Stomach (tissue), 9 donors: ENCODE data around the gene SNAP23. TPM values are rescaled to one million over a fixed set of nuclear protein-coding genes. Genes with fewer than 3 reads are reported as not detected.

ENCODE experiments used
- DNase-seq, 2 donors: peaks; one replicate each; pipeline versions ENCODE4 v3.0.0 to v3.0.0-alpha.2; 2013 to 2019
- H3K27ac ChIP-seq, 5 donors: fragments of 200-600 bp in 4 of 5; sonication (generic) in 4 of 5; one replicate each; pipeline ENCODE4 v1.5.1; 2013 to 2019; ENCODE audit warnings: mild to moderate bottlenecking in 1 of 5, moderate library complexity in 1 of 5
- H3K27me3 ChIP-seq, 3 donors: fragments of 200-600 bp; sonication (generic); one replicate each; pipeline ENCODE4 v1.5.1; 2017 to 2019; ENCODE audit warnings: mixed run types in 1 of 3
- H3K36me3 ChIP-seq, 4 donors: fragments of 200-600 bp; sonication (generic); 1 replicate in 3 of 4; 2 replicates in 1 of 4; pipeline ENCODE4 v1.5.1; 2016 to 2019
- H3K4me1 ChIP-seq, 4 donors: fragments of 200-600 bp; sonication (generic); one replicate each; pipeline ENCODE4 v1.5.1; 2016 to 2019
- H3K4me3 ChIP-seq, 4 donors: fragments of 200-600 bp; sonication (generic) in 3 of 4; one replicate each; pipeline ENCODE4 v1.5.1; 2016 to 2019; ENCODE audit warnings: mild to moderate bottlenecking in 1 of 4
- H3K9me3 ChIP-seq, 4 donors: fragments of 200-600 bp; sonication (generic); one replicate each; pipeline ENCODE4 v1.5.1; 2016 to 2019
- EP300 ChIP-seq: sonication (generic); formaldehyde crosslinking; IDR thresholded peaks from one replicate; pipeline ENCODE4 v1.6.1; 2017; ENCODE audit warnings: antibody characterized with exemption
- POLR2A ChIP-seq, 4 donors: fragments of 450-650 bp; IDR thresholded peaks; one replicate each; pipeline ENCODE4 v1.6.1; 2016; ENCODE audit warnings: antibody characterized with exemption in 4 of 4, control low read depth in 2 of 4, mild to moderate bottlenecking in 1 of 4, moderate library complexity in 1 of 4
- POLR2AphosphoS5 ChIP-seq, 3 donors: sonication (generic); formaldehyde crosslinking; IDR thresholded peaks; one replicate each; pipeline ENCODE4 v1.6.1; 2016; ENCODE audit warnings: antibody characterized with exemption in 3 of 3
- WGBS, 5 donors: extraction: QIAGEN DNeasy Blood & Tissue Kit in 3 of 5; methylation state at CpG; one replicate each; pipeline versions ENCODE4 v1.1.5 to v1.1.7; 2013 to 2018; 5-methylcytosine and 5-hydroxymethylcytosine counted together
- intact Hi-C: fragments of 100-400 bp; cut with DNase I; formaldehyde crosslinking; loops from one replicate; pipeline ENCODE4 v1.15.1; 2023; ENCODE audit warnings: low total_unique reads
- polyA plus RNA-seq, 3 donors: library from polyadenylated mRNA; stranded (reverse); fragments of 200-250 nt; gene quantifications; one replicate each; pipeline ENCODE4 v1.2.3, GENCODE V29; 2013
- total RNA-seq, 5 donors: library from RNA; depleted of rRNA; stranded (reverse); fragments of >200 nt; gene quantifications; one replicate each; pipeline versions ENCODE4 v1.1.0 to v1.2.3, GENCODE V29; 2014 to 2016
- TF ChIP-seq, protein P1 (sequence below), 7 experiments: fragments of 450-650 bp in 4 of 7; fragments of 200-600 bp in 3 of 7; sonication (generic) in 3 of 7; IDR thresholded peaks; one replicate each; pipeline ENCODE4 v1.5.1; 2016 to 2019; ENCODE audit warnings: antibody characterized with exemption in 7 of 7, control low read depth in 2 of 7, mild to moderate bottlenecking in 1 of 7
- donor health status: healthy with polysubstance abuse.
- donor health status: Bipolar disorder and iron deficiency.
- donor health status: healthy.

The SNAP23 gene
- total and polyA plus RNA-seq, 8 donors: 10.1 to 83.9 (median 50.6) TPM

DNA sequence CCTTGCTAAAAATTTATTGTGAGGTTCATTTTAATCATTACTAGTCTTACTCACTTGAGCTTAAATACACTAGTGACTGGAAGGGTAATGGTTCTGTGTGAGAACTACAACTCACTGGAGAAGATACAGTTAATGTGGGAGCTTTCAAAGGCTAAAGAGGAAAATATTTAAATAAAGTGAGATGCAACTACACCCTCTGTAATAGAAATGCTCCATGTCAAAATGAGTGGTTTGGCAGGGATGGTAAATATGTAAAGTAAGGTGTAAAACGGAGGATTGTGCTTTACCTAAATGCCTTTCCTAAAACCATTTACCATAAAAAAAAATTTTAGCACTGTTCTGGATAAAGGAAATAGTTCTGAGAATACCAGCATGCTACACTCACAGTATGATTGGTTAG, 37.8 kb downstream of the SNAP23 start:
- Histone ChIP-seq H3K4me3 (no peak overlapping the region), H3K4me1 (peaks cover 0 to 6% (median 0%) of the 10 kb centered on the region in 4 donors), H3K27ac (no peak overlapping the region), H3K36me3 (peaks cover 22 to 93% (median 84%) of the 10 kb centered on the region in 4 donors), H3K9me3 (no peaks in the 10 kb centered on the region), H3K27me3 (no peaks in the 10 kb centered on the region)
- intact Hi-C loops: no loop called here
- no peak for DNase-seq
- TF ChIP-seq POLR2AphosphoS5 (IDR thresholded peaks at IDR 0.05) (no peak), POLR2A (IDR thresholded peaks at IDR 0.05) (no peak)
- TF ChIP-seq, protein P1, sequence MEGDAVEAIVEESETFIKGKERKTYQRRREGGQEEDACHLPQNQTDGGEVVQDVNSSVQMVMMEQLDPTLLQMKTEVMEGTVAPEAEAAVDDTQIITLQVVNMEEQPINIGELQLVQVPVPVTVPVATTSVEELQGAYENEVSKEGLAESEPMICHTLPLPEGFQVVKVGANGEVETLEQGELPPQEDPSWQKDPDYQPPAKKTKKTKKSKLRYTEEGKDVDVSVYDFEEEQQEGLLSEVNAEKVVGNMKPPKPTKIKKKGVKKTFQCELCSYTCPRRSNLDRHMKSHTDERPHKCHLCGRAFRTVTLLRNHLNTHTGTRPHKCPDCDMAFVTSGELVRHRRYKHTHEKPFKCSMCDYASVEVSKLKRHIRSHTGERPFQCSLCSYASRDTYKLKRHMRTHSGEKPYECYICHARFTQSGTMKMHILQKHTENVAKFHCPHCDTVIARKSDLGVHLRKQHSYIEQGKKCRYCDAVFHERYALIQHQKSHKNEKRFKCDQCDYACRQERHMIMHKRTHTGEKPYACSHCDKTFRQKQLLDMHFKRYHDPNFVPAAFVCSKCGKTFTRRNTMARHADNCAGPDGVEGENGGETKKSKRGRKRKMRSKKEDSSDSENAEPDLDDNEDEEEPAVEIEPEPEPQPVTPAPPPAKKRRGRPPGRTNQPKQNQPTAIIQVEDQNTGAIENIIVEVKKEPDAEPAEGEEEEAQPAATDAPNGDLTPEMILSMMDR (IDR thresholded peaks at IDR 0.05): no peak
- 84 to 97% (median 96%) methylated on average over 1 of the region's 1 CpG for WGBS, 5 donors

DNA sequence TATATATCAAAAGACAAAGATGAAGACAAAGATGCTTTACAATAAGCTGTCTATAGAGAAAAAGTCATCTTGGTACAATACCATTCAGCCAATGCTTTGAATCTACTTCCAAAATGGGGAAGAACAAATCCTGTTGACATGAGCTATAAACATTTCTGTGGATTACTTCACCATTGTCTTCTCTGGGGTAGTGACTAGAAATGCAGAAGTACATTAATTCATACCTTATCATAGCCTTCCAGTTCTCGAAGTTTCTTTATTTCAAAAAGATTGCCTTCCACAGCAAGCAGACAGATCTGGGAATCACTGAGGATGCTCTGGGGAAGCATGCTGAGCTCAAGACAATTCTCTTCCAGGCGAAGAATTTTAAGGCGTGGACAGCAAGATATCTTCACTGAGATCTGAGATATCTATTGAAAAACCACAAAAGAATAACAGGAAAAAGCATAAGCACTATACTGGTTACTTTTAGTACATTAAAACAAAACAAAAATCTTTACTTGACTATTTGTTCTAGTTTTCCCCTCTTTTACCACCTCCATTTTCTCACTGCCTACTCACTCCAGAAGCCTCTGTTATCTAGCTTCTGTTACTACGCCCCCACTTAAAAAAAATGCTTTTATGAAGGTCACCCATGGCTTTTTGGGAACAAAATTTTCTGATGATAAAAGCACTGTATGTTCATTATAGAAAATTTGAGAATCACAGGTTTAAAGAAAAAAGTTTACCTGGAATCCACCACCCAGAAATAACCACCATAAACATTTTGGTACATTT, 49.6 kb downstream of the SNAP23 start:
- Histone ChIP-seq H3K36me3 (peaks cover 27 to 58% (median 55%) of the 10 kb centered on the region in 4 donors), H3K4me1 (peaks cover 18 to 38% (median 28%) of the 10 kb centered on the region in 4 donors), H3K9me3 (no peaks in the 10 kb centered on the region), H3K27me3 (no peaks in the 10 kb centered on the region), H3K4me3 (no peak overlapping the region), H3K27ac (no peak overlapping the region)
- 76 to 93% (median 87%) methylated on average over 4 of the region's 4 CpGs for WGBS, 5 donors
- TF ChIP-seq EP300 (no peak), POLR2AphosphoS5 (IDR thresholded peaks at IDR 0.05) (no peak), POLR2A (IDR thresholded peaks at IDR 0.05) (no peak)
- TF ChIP-seq, protein P1 (IDR thresholded peaks at IDR 0.05): no peak
- intact Hi-C loops: no loop called here
- DNase-seq: no peak

DNA sequence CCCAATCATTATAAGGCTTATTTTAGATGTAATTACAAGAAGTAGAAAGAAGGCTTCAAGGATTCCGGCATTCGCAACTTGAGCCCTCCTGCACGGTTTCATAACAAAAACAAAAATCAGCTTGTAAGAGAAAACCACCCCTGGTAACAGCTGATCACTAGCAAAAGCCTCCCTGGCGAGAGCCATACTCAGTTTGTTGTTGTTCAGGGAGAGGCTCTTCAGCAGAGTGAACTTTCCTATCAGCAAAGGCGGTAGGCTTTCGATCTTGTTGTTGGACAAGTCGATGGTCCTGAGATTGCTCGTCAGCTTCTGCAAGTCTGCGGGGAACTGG, 52.4 kb downstream of the SNAP23 start:
- WGBS, 5 donors: 3 to 7% (median 3%) methylated on average over 9 of the region's 9 CpGs
- intact Hi-C loops: no loop called here
- no peaks in the 10 kb centered on the region for H3K27me3 ChIP-seq
- H3K4me1 ChIP-seq: peaks cover 18 to 49% (median 36%) of the 10 kb centered on the region in 4 donors
- no peaks in the 10 kb centered on the region for H3K9me3 ChIP-seq
- TF ChIP-seq, protein P1 (IDR thresholded peaks at IDR 0.05): no peak
- TF ChIP-seq POLR2AphosphoS5 (IDR thresholded peaks at IDR 0.05) (no peak), POLR2A (IDR thresholded peaks at IDR 0.05) (no peak), EP300 (no peak)
- H3K27ac ChIP-seq: peak overlapping the region; percentile 86 to 96 (median 93)
- peaks cover 19 to 35% (median 31%) of the 10 kb centered on the region in 4 donors for H3K36me3 ChIP-seq
- H3K4me3 ChIP-seq: peak overlapping the region; percentile 74 to 99 (median 95)
- no peak for DNase-seq

DNA sequence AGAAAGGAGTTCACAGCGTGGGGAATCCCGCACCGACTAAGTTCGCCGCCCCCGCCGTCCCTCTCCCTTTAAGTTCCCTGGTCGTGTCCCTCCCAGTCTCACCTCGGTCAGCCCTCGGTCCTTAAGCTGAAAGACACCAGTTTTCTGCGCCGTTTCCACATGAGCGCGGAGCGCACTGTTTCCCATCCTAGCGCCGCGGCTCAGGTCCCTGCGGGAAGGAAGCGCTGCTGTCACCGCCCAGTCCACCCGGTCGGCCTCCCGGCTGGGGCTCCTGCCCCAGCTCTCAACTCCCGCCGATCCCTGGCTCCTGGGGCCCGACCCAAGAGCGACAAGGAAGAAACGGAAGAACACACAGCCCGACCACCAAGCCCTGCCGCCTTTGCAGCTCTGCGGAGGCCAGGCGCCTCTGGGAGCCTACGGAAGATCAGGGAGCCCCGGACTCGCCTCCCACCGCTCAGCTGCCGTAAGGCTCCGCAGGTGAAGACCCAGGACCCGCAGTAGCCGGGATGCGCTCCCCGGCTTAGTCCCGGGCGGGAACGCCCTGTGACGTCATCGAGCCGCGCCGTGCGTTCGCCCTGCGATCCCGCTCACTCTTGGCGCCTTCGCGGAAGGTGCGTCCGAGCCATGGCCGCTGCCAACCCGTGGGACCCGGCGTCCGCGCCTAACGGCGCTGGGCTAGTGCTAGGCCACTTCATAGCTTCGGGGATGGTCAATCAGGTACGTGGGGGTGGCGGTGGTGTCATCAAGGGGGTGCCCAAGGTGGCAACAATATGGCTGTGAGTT, 53.0 kb downstream of the SNAP23 start, which contains the start of the genes HAUS2 and LRRC57:
Gene HAUS2 (plus strand): TSS at position 590 of the 783 bp plus-strand sequence. CDS start 35 bp downstream, at position 625.
Gene LRRC57 (minus strand): TSS at position 545 of the 783 bp plus-strand sequence. CDS start 359 bp downstream, at position 186.
- Histone ChIP-seq H3K9me3 (no peaks in the 10 kb centered on the region), H3K4me1 (peaks cover 18 to 55% (median 38%) of the 10 kb centered on the region in 4 donors), H3K4me3 (peak within 1 kb of the TSS; percentile 74 to 99 (median 95)), H3K27me3 (no peaks in the 10 kb centered on the region), H3K36me3 (peaks cover 16 to 30% (median 26%) of the 10 kb centered on the region in 4 donors), H3K27ac (peak within 1 kb of the TSS; percentile 86 to 96 (median 93))
- 0 to 1% (median 0%) methylated on average over 35 to 71 of the region's 71 CpGs for WGBS, 5 donors
- intact Hi-C loops: no loop called here
- DNase-seq: peak; percentile 88 to 97
- TF ChIP-seq POLR2AphosphoS5 (IDR thresholded peaks at IDR 0.05): peak; percentile 89 to 98 (median 97)
- peak in 2 of 4 donors; percentile 60 to 74 for TF ChIP-seq POLR2A (IDR thresholded peaks at IDR 0.05)
- TF ChIP-seq EP300: no peak
- TF ChIP-seq, protein P1 (IDR thresholded peaks at IDR 0.05): peak in 1 of 7 experiments; percentile 23
